T-cell (primary cell): Measurements from ENCODE around the gene PABPC3. TPM values are rescaled to one million over a fixed set of nuclear protein-coding genes. Genes with fewer than 3 reads are reported as not detected.

Source experiments
- ATAC-seq, 4 experiments: fragments of 200-7000 bp in 3 of 4; fragments of 150-1000 bp in 1 of 4; cut with Tn5 transposase; replicated peaks in 1 of 4; 1 replicate in 3 of 4; 2 replicates in 1 of 4; pipeline ENCODE4 v1.10.0; 2021; ENCODE audit warnings: moderate library complexity in 3 of 4, mild to moderate bottlenecking in 2 of 4, moderate number of reproducible peaks in 1 of 4
- CTCF ChIA-PET, 2 donors: fragments of 300-600 bp; sonication (Branson Sonifier 250); formaldehyde crosslinking; loops; one replicate each; lab custom pipeline; 2022; ENCODE audit warnings: antibody characterized with exemption in 2 of 2; lab: Charles Lee
- POLR2A ChIA-PET, 2 donors: fragments of 300-600 bp; sonication (Branson Sonifier 250); formaldehyde crosslinking; loops; one replicate each; lab custom pipeline; 2022; ENCODE audit warnings: antibody characterized with exemption in 2 of 2; lab: Charles Lee
- DNase-seq, 35 experiments: peaks; one replicate each; pipeline versions ENCODE4 v3.0.0 to v3.0.0-alpha.2; 2013 to 2023
- H3K27ac ChIP-seq: one replicate; pipeline ENCODE4 v1.5.1; 2013; ENCODE audit warnings: low read length
- H3K27me3 ChIP-seq, 2 experiments: replicated peaks in 1 of 2; 1 replicate in 1 of 2; 2 replicates in 1 of 2; pipeline versions ENCODE4 v1.6.1 to v1.7.0; 2013; ENCODE audit warnings: low read length in 1 of 2, mixed read lengths in 1 of 2; ENCODE audit not compliant: control insufficient read depth in 2 of 2, insufficient read depth in 2 of 2; ENCODE audit errors: extremely low read depth in 1 of 2
- H3K36me3 ChIP-seq, 2 donors: 1 replicate in 1 of 2; 2 replicates in 1 of 2; pipeline versions ENCODE4 v1.6.1 to v1.7.0; 2013; ENCODE audit warnings: low read length in 1 of 2; ENCODE audit not compliant: control insufficient read depth in 2 of 2, insufficient read depth in 1 of 2; ENCODE audit errors: extremely low read depth in 1 of 2
- H3K4me1 ChIP-seq, 2 experiments: 1 replicate in 1 of 2; 2 replicates in 1 of 2; pipeline versions ENCODE4 v1.6.1 to v1.7.0; 2013; ENCODE audit warnings: low read length in 2 of 2, mixed read lengths in 1 of 2; ENCODE audit not compliant: insufficient read depth in 2 of 2, control insufficient read depth in 1 of 2; ENCODE audit errors: extremely low read depth in 1 of 2
- H3K4me3 ChIP-seq, 2 donors: 1 replicate in 1 of 2; 2 replicates in 1 of 2; pipeline versions ENCODE4 v1.5.1 to v1.7.0; 2013; ENCODE audit warnings: mild to moderate bottlenecking in 2 of 2, low read length in 1 of 2, moderate library complexity in 1 of 2; ENCODE audit not compliant: control insufficient read depth in 1 of 2; ENCODE audit errors: extremely low read depth in 1 of 2
- H3K9me3 ChIP-seq: 2 replicates; pipeline ENCODE4 v1.7.0; 2013
- H3K27ac Mint-ChIP-seq, 2 donors: one replicate each; pipeline ENCODE4 v1.8.0; 2020 to 2021; ENCODE audit warnings: mild to moderate bottlenecking in 2 of 2, mixed read lengths in 2 of 2
- H3K27me3 Mint-ChIP-seq, 2 donors: one replicate each; pipeline ENCODE4 v1.8.0; 2021 to 2022; ENCODE audit warnings: mixed read lengths in 2 of 2
- H3K36me3 Mint-ChIP-seq: one replicate; pipeline ENCODE4 v1.8.0; 2021; ENCODE audit warnings: mixed read lengths
- H3K4me1 Mint-ChIP-seq, 3 donors: one replicate each; pipeline ENCODE4 v1.8.0; 2020 to 2022; ENCODE audit warnings: mixed read lengths in 3 of 3, mild to moderate bottlenecking in 1 of 3
- H3K4me3 Mint-ChIP-seq, 3 donors: one replicate each; pipeline ENCODE4 v1.8.0; 2020 to 2022; ENCODE audit warnings: mild to moderate bottlenecking in 3 of 3, mixed read lengths in 3 of 3, moderate library complexity in 3 of 3
- H3K9me3 Mint-ChIP-seq, 3 donors: one replicate each; pipeline ENCODE4 v1.8.0; 2020 to 2022; ENCODE audit warnings: mixed read lengths in 3 of 3
- WGBS: methylation state at CpG from one replicate; pipeline ENCODE4 v1.1.5; 2013; ENCODE audit warnings: missing lambda C conversion rate; ENCODE audit not compliant: insufficient coverage; 5-methylcytosine and 5-hydroxymethylcytosine counted together
- total RNA-seq, 35 experiments: library from RNA in 6 of 35; stranded (reverse) in 6 of 35; fragments of 120-200 nt in 1 of 35; gene quantifications; one replicate each; pipeline versions ENCODE4 v1.2.1 to v1.2.4 and lab custom pipeline; 2013 to 2026

PABPC3 gene
- total RNA-seq, 5 donors from 2014 or later (not counting 1 experiment from before 2014, with no cell fraction given), result 0.30 to 0.47 (median 0.32) TPM; not detected in 1

- no peak for DNase-seq
- H3K27me3 ChIP-seq, result peaks cover 0 to 23% of the 10 kb centered on the region in 2 experiments
- no peaks in the 10 kb centered on the region for H3K36me3 ChIP-seq
- H3K36me3 Mint-ChIP-seq, result no peaks in the 10 kb centered on the region
- H3K4me3 ChIP-seq, result no peak overlapping the region
- ChIA-PET CTCF (no interaction called here), POLR2A (no interaction called here)
- ATAC-seq, result no peak
- H3K27ac Mint-ChIP-seq, result no peak overlapping the region
- H3K27me3 Mint-ChIP-seq, result peaks cover 19 to 32% of the 10 kb centered on the region in 2 donors
- H3K4me1 Mint-ChIP-seq, result no peaks in the 10 kb centered on the region
- H3K27ac ChIP-seq, result no peak overlapping the region
- H3K9me3 Mint-ChIP-seq, result no peaks in the 10 kb centered on the region
- 93% methylated on average over 3 of the region's 5 CpGs for WGBS
- no peaks in the 10 kb centered on the region for H3K4me1 ChIP-seq
- no peaks in the 10 kb centered on the region for H3K9me3 ChIP-seq
- H3K4me3 Mint-ChIP-seq, result no peak overlapping the region
Measured at GRCh38 chr13:25148402-25148771, 52.5 kb downstream of the PABPC3 start.

Other genes with a start within 250 kb of the PABPC3 start
- under 1 TPM in 1 of 5 donors, not detected in 4; 0.03 TPM for gene AMER2, start 76.2 kb downstream of the PABPC3 start, total RNA-seq
- 10 to 100 TPM; 15.6 to 19.2 (median 16.3) TPM for gene MTMR6, start 191.4 kb downstream of the PABPC3 start, total RNA-seq
- 10 to 100 TPM; 33.2 to 59.1 (median 37.3) TPM for gene NUP58, start 205.5 kb downstream of the PABPC3 start, total RNA-seq